ENCODE data around the gene CEACAM19.
"Not testable (repeated sequence)": the region's sequence is repeated elsewhere in the genome, so short reads cannot be mapped to it uniquely, and the experiment has no call there.

Gene CEACAM19

GRCh38 chr19:44677019-44677811, 5.9 kb downstream of the CEACAM19 start:
- DNase-seq = peak; percentile 80

GRCh38 chr19:44680536-44680935, 9.3 kb downstream of the CEACAM19 start:
- no peak for DNase-seq

- no peak for DNase-seq
Measured at GRCh38 chr19:44681992-44682790, 10.9 kb downstream of the CEACAM19 start.

GRCh38 chr19:44682807-44683206, 11.5 kb downstream of the CEACAM19 start:
- DNase-seq = no peak

GRCh38 chr19:44683434-44684210, 12.3 kb downstream of the CEACAM19 start:
- no peak for DNase-seq

GRCh38 chr19:44684396-44684795, 13.1 kb downstream of the CEACAM19 start:
- DNase-seq = not testable (repeated sequence)

GRCh38 chr19:44684892-44685863, 13.9 kb downstream of the CEACAM19 start:
- DNase-seq = peak; percentile 94

GRCh38 chr19:44685877-44686276, 14.6 kb downstream of the CEACAM19 start:
- DNase-seq = peak; percentile 21

GRCh38 chr19:44686896-44687295, 15.6 kb downstream of the CEACAM19 start:
- no peak for DNase-seq

GRCh38 chr19:44687888-44688287, 16.6 kb downstream of the CEACAM19 start:
- no peak for DNase-seq

GRCh38 chr19:44689290-44690130, 18.2 kb downstream of the CEACAM19 start:
- peak; percentile 60 for DNase-seq

GRCh38 chr19:44690131-44690440, 18.8 kb downstream of the CEACAM19 start:
- DNase-seq = no peak

GRCh38 chr19:44692379-44692721, 21.1 kb downstream of the CEACAM19 start:
- DNase-seq = no peak

GRCh38 chr19:44694184-44694579, 22.9 kb downstream of the CEACAM19 start:
- DNase-seq = no peak

- DNase-seq = no peak
Measured at GRCh38 chr19:44696939-44697669, 25.8 kb downstream of the CEACAM19 start.

- no peak for DNase-seq
Measured at GRCh38 chr19:44697670-44698034, 26.4 kb downstream of the CEACAM19 start.

- DNase-seq = no peak
Measured at GRCh38 chr19:44698492-44699201, 27.4 kb downstream of the CEACAM19 start, which contains the start of gene CEACAM16. Gene CEACAM16 (plus strand): TSS chr19:44699151. CDS start chr19:44701457, 2,306 bp downstream.

- no peak for DNase-seq
Measured at GRCh38 chr19:44700547-44700946, 29.3 kb downstream of the CEACAM19 start.

- no peak for DNase-seq
Measured at GRCh38 chr19:44701228-44701627, 29.9 kb downstream of the CEACAM19 start.

Measured in fibroblast of skin of right quadriceps (primary cell).